ENCODE measurements around the gene SNAP47.

Gene SNAP47

DNA sequence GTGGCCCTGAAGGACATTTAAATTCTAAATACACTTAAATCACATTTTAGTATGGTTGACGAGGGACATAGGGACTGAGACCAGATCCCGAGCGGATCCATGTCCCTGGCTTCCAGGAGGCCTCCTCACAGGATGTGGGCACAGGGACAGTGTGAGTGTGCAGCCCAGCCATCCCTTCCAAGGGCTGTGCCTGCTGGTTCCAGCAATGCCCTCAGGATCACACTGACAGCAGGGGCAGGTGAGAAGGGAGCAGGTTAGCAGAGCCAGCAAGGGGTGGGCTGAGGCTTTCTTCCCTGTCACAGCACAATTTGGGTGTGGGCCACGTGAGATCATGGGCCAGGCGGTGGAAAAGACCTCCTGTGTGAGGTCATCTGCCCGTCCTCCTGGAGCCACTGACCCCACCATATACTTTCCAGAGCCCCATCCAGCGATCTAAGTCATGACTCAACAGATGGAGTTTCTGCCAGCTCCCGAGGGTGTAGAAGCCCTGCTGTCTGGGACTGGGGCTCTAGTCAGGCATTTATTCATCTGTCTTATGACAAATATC, 43.2 kb downstream of the SNAP47 start:
- no peak for TF ChIP-seq EZH2phosphoT487 (conservative IDR thresholded peaks at IDR 0.05; ENCODE audit: low read length)
- TF ChIP-seq, protein P1, sequence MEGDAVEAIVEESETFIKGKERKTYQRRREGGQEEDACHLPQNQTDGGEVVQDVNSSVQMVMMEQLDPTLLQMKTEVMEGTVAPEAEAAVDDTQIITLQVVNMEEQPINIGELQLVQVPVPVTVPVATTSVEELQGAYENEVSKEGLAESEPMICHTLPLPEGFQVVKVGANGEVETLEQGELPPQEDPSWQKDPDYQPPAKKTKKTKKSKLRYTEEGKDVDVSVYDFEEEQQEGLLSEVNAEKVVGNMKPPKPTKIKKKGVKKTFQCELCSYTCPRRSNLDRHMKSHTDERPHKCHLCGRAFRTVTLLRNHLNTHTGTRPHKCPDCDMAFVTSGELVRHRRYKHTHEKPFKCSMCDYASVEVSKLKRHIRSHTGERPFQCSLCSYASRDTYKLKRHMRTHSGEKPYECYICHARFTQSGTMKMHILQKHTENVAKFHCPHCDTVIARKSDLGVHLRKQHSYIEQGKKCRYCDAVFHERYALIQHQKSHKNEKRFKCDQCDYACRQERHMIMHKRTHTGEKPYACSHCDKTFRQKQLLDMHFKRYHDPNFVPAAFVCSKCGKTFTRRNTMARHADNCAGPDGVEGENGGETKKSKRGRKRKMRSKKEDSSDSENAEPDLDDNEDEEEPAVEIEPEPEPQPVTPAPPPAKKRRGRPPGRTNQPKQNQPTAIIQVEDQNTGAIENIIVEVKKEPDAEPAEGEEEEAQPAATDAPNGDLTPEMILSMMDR (IDR thresholded peaks at IDR 0.05; ENCODE audit: insufficient read depth, low read length, poor library complexity, severe bottlenecking) = no peak

DNA sequence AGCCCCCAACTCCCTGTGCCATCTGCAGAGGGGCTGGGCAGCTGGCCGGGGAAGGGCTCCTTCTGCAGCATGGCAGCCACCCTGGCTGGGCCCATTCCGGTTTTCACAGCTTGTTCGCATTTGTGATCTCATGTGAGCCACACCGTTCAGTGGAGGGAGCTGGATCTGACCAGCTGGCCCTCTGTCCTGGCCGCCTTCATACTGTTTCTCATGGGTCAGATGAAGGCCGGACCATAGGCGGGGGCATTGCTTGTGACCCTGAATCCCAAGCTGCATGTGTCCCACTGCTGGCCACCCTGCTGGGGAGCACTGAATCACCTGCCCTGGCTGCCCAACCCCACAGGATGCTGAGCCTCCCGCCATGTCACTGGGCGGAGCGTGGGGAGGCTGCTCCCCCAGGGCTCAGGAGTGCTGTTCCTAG, 43.8 kb downstream of the SNAP47 start:
- H2AFZ ChIP-seq (ENCODE audit: low read depth, low read length, severe bottlenecking) = no peak overlapping the region
- no peaks in the 10 kb centered on the region for H3K9me2 ChIP-seq (replicated peaks; ENCODE audit: insufficient read depth, low read length)
- no peak overlapping the region for H3K27ac ChIP-seq (ENCODE audit: low read depth, low read length)
- TF ChIP-seq EZH2phosphoT487 (conservative IDR thresholded peaks at IDR 0.05; ENCODE audit: low read length) = no peak
- TF ChIP-seq, protein P1 (IDR thresholded peaks at IDR 0.05; ENCODE audit: insufficient read depth, low read length, poor library complexity, severe bottlenecking) = no peak
- no peaks in the 10 kb centered on the region for H3F3A ChIP-seq (ENCODE audit: insufficient read depth)
- H3K36me3 ChIP-seq (ENCODE audit: low read length) = no peaks in the 10 kb centered on the region
- H3K4me2 ChIP-seq (ENCODE audit: low read depth, low read length, poor library complexity, severe bottlenecking) = no peak overlapping the region
- no peaks in the 10 kb centered on the region for H3K9me3 ChIP-seq (ENCODE audit: insufficient read depth, low read length)
- no peaks in the 10 kb centered on the region for H3K79me2 ChIP-seq (ENCODE audit: insufficient read depth, low read length)
- H3K4me3 ChIP-seq (ENCODE audit: insufficient read depth, low read length, poor library complexity, severe bottlenecking) = no peak overlapping the region
- H4K20me1 ChIP-seq (ENCODE audit: low read depth, low read length) = no peaks in the 10 kb centered on the region
- no peak overlapping the region for H3K9ac ChIP-seq (ENCODE audit: low read length)
- no peaks in the 10 kb centered on the region for H3K27me3 ChIP-seq (ENCODE audit: low read length)

More for the DNA sequence above, 43.2 kb downstream of the SNAP47 start:
- Histone ChIP-seq H3K79me2 (ENCODE audit: insufficient read depth, low read length) (no peaks in the 10 kb centered on the region), H3K27me3 (ENCODE audit: low read length) (no peaks in the 10 kb centered on the region), H4K20me1 (ENCODE audit: low read depth, low read length) (no peaks in the 10 kb centered on the region), H3K4me2 (ENCODE audit: low read depth, low read length, poor library complexity, severe bottlenecking) (no peak overlapping the region), H2AFZ (ENCODE audit: low read depth, low read length, severe bottlenecking) (no peak overlapping the region), H3K36me3 (ENCODE audit: low read length) (no peaks in the 10 kb centered on the region), H3F3A (ENCODE audit: insufficient read depth) (no peaks in the 10 kb centered on the region), H3K4me3 (ENCODE audit: insufficient read depth, low read length, poor library complexity, severe bottlenecking) (no peak overlapping the region), H3K9ac (ENCODE audit: low read length) (no peak overlapping the region), H3K27ac (ENCODE audit: low read depth, low read length) (no peak overlapping the region), H3K9me2 (replicated peaks; ENCODE audit: insufficient read depth, low read length) (no peaks in the 10 kb centered on the region), H3K9me3 (ENCODE audit: insufficient read depth, low read length) (no peaks in the 10 kb centered on the region)

DNA sequence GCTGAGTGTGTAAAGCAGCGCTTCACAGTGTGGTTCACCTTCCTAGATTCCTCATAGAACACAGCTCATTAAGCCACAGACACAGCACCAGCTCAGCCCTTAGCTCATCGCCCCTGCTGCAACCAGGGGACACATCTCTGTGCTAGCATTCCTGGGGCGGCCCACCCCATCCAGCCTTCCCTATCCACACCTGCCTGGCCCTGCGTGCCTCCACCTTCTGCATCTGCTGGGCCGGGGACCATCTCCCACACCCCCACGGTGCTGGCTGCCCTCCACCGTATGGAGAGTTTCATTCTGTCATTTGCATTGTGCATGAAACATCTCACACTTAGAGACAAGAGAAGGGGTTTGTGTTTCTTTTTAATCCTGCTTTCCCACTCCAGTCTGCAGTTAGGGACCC, 44.5 kb downstream of the SNAP47 start:
- Histone ChIP-seq H3K4me2 (ENCODE audit: low read depth, low read length, poor library complexity, severe bottlenecking) (no peak overlapping the region), H3K36me3 (ENCODE audit: low read length) (no peaks in the 10 kb centered on the region), H3K79me2 (ENCODE audit: insufficient read depth, low read length) (no peaks in the 10 kb centered on the region), H3K27ac (ENCODE audit: low read depth, low read length) (no peak overlapping the region), H3K9ac (ENCODE audit: low read length) (no peak overlapping the region), H4K20me1 (ENCODE audit: low read depth, low read length) (no peaks in the 10 kb centered on the region), H3K9me2 (replicated peaks; ENCODE audit: insufficient read depth, low read length) (no peaks in the 10 kb centered on the region), H3K4me3 (ENCODE audit: insufficient read depth, low read length, poor library complexity, severe bottlenecking) (no peak overlapping the region), H3K9me3 (ENCODE audit: insufficient read depth, low read length) (no peaks in the 10 kb centered on the region), H2AFZ (ENCODE audit: low read depth, low read length, severe bottlenecking) (no peak overlapping the region), H3K27me3 (ENCODE audit: low read length) (no peaks in the 10 kb centered on the region), H3F3A (ENCODE audit: insufficient read depth) (no peaks in the 10 kb centered on the region)
- TF ChIP-seq, protein P1 (IDR thresholded peaks at IDR 0.05; ENCODE audit: insufficient read depth, low read length, poor library complexity, severe bottlenecking) = no peak
- TF ChIP-seq EZH2phosphoT487 (conservative IDR thresholded peaks at IDR 0.05; ENCODE audit: low read length) = no peak
